NCI-H82 treated with DMSO at 0.1 percent for 48 hours (cell line): ENCODE results near the gene NR5A1.

Experiments used
- DNase-seq: peaks from one replicate; lab custom pipeline; 2025; ENCODE audit not compliant: unreplicated experiment; lab: John Stamatoyannopoulos, UW

The NR5A1 gene

GRCh38 chr9:124448019-124448418, 59.2 kb downstream of the NR5A1 start:
- DNase-seq = no peak

GRCh38 chr9:124447297-124447661, 59.9 kb downstream of the NR5A1 start:
- DNase-seq = no peak

GRCh38 chr9:124444166-124444565, 63.0 kb downstream of the NR5A1 start:
- DNase-seq = no peak

GRCh38 chr9:124443625-124444024, 63.6 kb downstream of the NR5A1 start:
- DNase-seq = no peak

GRCh38 chr9:124442826-124443225, 64.4 kb downstream of the NR5A1 start:
- no peak for DNase-seq

- DNase-seq = no peak
Observed at GRCh38 chr9:124442379-124442778, 64.8 kb downstream of the NR5A1 start.

GRCh38 chr9:124441291-124441690, 65.9 kb downstream of the NR5A1 start:
- DNase-seq = peak; percentile 29

- DNase-seq = no peak
Observed at GRCh38 chr9:124440786-124441185, 66.4 kb downstream of the NR5A1 start.

- DNase-seq = no peak
Observed at GRCh38 chr9:124439686-124440243, 67.4 kb downstream of the NR5A1 start.

GRCh38 chr9:124439086-124439485, 68.1 kb downstream of the NR5A1 start:
- DNase-seq = no peak

- no peak for DNase-seq
Observed at GRCh38 chr9:124438091-124438490, 69.1 kb downstream of the NR5A1 start.

GRCh38 chr9:124437086-124437485, 70.1 kb downstream of the NR5A1 start:
- DNase-seq = no peak

- no peak for DNase-seq
Observed at GRCh38 chr9:124436320-124436719, 70.9 kb downstream of the NR5A1 start.
